Measurements from ENCODE around the gene KIF26B.

KIF26B gene

DNA sequence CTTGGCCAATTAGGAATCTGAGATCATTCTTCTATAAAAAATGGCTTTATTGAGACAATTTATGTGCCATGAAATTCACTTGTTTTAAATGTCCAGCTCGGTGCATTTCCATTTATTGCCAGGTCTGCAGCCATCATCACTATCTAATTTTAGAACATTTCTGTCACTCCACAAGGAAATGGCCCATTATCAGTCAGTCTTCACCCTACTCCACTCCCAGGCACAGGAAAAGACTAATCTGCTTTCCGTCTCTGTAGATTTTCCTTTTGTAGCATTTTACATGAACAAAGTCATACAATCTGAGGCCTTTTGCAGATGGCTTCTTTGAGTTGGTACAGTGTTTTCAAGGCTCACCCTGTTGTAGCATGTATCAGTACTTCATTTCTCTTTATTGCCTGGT, 27.2 kb downstream of the KIF26B start:
- no peak for ATAC-seq (replicated peaks; ENCODE audit: extremely low read depth, poor library complexity, severe bottlenecking)
- H3K27ac Mint-ChIP-seq (ENCODE audit: low read depth), result no peak overlapping the region
- H3K27me3 Mint-ChIP-seq, result peaks cover 28% of the 10 kb centered on the region
- H3K9me3 Mint-ChIP-seq, result no peaks in the 10 kb centered on the region
- H3K36me3 Mint-ChIP-seq (ENCODE audit: insufficient read depth), result no peaks in the 10 kb centered on the region
- H3K4me1 Mint-ChIP-seq, result no peaks in the 10 kb centered on the region
- no peak overlapping the region for H3K4me3 Mint-ChIP-seq
- no peak for DNase-seq (ENCODE audit: low spot score in 2 of 2)

GRCh38 chr1:245183429-245183828, 28.6 kb downstream of the KIF26B start:
- no peaks in the 10 kb centered on the region for H3K36me3 Mint-ChIP-seq (ENCODE audit: insufficient read depth)
- ATAC-seq (replicated peaks; ENCODE audit: extremely low read depth, poor library complexity, severe bottlenecking) (no peak), DNase-seq (ENCODE audit: low spot score in 2 of 2) (no peak)
- no peak overlapping the region for H3K4me3 Mint-ChIP-seq
- H3K9me3 Mint-ChIP-seq, result no peaks in the 10 kb centered on the region
- H3K4me1 Mint-ChIP-seq, result no peaks in the 10 kb centered on the region
- H3K27me3 Mint-ChIP-seq, result peaks cover 40% of the 10 kb centered on the region
- H3K27ac Mint-ChIP-seq (ENCODE audit: low read depth), result no peak overlapping the region

DNA sequence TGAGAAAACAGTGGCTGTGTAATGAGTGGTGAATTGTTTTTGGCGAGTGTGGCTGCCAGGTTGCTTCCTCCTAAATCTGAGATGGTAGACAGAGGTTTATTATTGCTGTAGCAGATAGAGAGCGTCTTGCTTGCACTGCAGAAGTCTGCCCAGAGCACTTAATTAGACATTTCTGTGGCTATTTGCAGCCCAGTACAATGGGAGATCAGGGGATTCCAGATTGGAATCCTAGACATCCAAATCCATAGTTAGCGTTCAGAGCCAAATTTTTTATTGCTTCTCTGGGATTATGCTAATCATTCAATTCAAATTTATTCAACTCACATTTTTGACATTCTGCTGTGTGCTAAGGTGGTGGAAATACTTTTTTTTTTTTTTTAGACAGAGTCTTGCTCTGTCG, 30.0 kb downstream of the KIF26B start:
- H3K4me3 Mint-ChIP-seq, result no peak overlapping the region
- H3K27me3 Mint-ChIP-seq, result peaks cover 46% of the 10 kb centered on the region
- H3K9me3 Mint-ChIP-seq, result no peaks in the 10 kb centered on the region
- no peaks in the 10 kb centered on the region for H3K4me1 Mint-ChIP-seq
- no peak overlapping the region for H3K27ac Mint-ChIP-seq (ENCODE audit: low read depth)
- H3K36me3 Mint-ChIP-seq (ENCODE audit: insufficient read depth), result no peaks in the 10 kb centered on the region
- ATAC-seq (replicated peaks; ENCODE audit: extremely low read depth, poor library complexity, severe bottlenecking), result no peak
- DNase-seq (ENCODE audit: low spot score in 2 of 2), result no peak

GRCh38 chr1:245188403-245188802, 33.6 kb downstream of the KIF26B start:
- no peaks in the 10 kb centered on the region for H3K36me3 Mint-ChIP-seq (ENCODE audit: insufficient read depth)
- no peak for DNase-seq (ENCODE audit: low spot score in 2 of 2)
- no peak overlapping the region for H3K27ac Mint-ChIP-seq (ENCODE audit: low read depth)
- no peaks in the 10 kb centered on the region for H3K4me1 Mint-ChIP-seq
- H3K4me3 Mint-ChIP-seq, result no peak overlapping the region
- ATAC-seq (replicated peaks; ENCODE audit: extremely low read depth, poor library complexity, severe bottlenecking), result no peak
- H3K9me3 Mint-ChIP-seq, result no peaks in the 10 kb centered on the region
- peaks cover 30% of the 10 kb centered on the region for H3K27me3 Mint-ChIP-seq

DNA sequence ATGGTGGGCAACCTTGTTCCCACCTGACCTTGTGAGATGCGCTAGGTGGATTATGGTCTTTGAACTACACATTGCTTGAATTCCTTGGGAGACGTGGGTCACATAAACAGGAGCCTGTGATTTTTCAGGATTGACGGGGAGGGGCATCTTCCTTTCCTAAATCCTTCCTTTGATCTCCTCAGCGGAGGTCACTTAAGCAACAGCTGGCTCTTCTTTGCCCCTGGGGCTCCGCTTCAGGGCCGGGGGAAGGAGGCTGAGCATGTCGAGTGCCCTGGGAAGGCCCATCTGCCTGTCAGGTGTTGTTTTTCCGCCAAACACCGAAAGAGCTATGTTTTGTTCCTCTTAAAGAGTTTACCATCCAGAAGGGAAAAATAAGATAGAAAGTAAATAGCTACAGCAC, 40.6 kb downstream of the KIF26B start:
- Mint-ChIP-seq H3K9me3 (no peaks in the 10 kb centered on the region), H3K27me3 (peaks cover 48% of the 10 kb centered on the region), H3K4me3 (no peak overlapping the region), H3K27ac (ENCODE audit: low read depth) (no peak overlapping the region), H3K4me1 (no peaks in the 10 kb centered on the region), H3K36me3 (ENCODE audit: insufficient read depth) (no peaks in the 10 kb centered on the region)
- no peak for DNase-seq (ENCODE audit: low spot score in 2 of 2)
- no peak for ATAC-seq (replicated peaks; ENCODE audit: extremely low read depth, poor library complexity, severe bottlenecking)

DNA sequence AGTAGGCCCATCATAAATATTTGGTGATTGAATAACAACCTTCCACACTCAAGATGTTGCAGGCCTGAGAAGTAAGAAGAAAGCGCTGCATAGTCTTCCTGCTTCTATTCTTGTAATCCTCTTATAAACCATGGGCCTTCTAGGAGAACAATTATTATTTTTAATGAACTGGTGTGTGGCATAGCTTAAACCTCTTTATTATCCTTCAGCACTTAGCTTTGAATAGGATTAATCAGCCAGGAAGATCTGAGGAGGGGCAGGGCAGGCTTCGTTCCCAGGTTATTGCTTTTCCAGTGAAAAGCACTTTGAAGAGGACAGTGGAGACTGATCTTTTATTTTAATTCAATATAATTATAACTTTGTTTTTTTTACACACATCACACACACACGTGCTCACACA, 42.3 kb downstream of the KIF26B start:
- no peaks in the 10 kb centered on the region for H3K4me1 Mint-ChIP-seq
- H3K27ac Mint-ChIP-seq (ENCODE audit: low read depth), result no peak overlapping the region
- no peak for ATAC-seq (replicated peaks; ENCODE audit: extremely low read depth, poor library complexity, severe bottlenecking)
- H3K27me3 Mint-ChIP-seq, result peaks cover 59% of the 10 kb centered on the region
- no peaks in the 10 kb centered on the region for H3K36me3 Mint-ChIP-seq (ENCODE audit: insufficient read depth)
- no peak overlapping the region for H3K4me3 Mint-ChIP-seq
- H3K9me3 Mint-ChIP-seq, result no peaks in the 10 kb centered on the region
- DNase-seq (ENCODE audit: low spot score in 2 of 2), result no peak

- no peak overlapping the region for H3K27ac Mint-ChIP-seq (ENCODE audit: low read depth)
- H3K36me3 Mint-ChIP-seq (ENCODE audit: insufficient read depth), result no peaks in the 10 kb centered on the region
- no peaks in the 10 kb centered on the region for H3K9me3 Mint-ChIP-seq
- H3K4me1 Mint-ChIP-seq, result no peaks in the 10 kb centered on the region
- DNase-seq (ENCODE audit: low spot score in 2 of 2), result no peak
- ATAC-seq (replicated peaks; ENCODE audit: extremely low read depth, poor library complexity, severe bottlenecking), result no peak
- peaks cover 59% of the 10 kb centered on the region for H3K27me3 Mint-ChIP-seq
- H3K4me3 Mint-ChIP-seq, result no peak overlapping the region
Measured at GRCh38 chr1:245197911-245198379, 43.2 kb downstream of the KIF26B start.

- Mint-ChIP-seq H3K27ac (ENCODE audit: low read depth) (no peak overlapping the region), H3K27me3 (peaks cover 59% of the 10 kb centered on the region), H3K4me1 (no peaks in the 10 kb centered on the region)
Measured at GRCh38 chr1:245198748-245199516, 44.1 kb downstream of the KIF26B start.

GRCh38 chr1:245200146-245200545, 45.4 kb downstream of the KIF26B start:
- no peaks in the 10 kb centered on the region for H3K36me3 Mint-ChIP-seq (ENCODE audit: insufficient read depth)
- no peak overlapping the region for H3K4me3 Mint-ChIP-seq
- no peaks in the 10 kb centered on the region for H3K9me3 Mint-ChIP-seq
- DNase-seq (ENCODE audit: low spot score in 2 of 2) (no peak), ATAC-seq (replicated peaks; ENCODE audit: extremely low read depth, poor library complexity, severe bottlenecking) (no peak)
- H3K27ac Mint-ChIP-seq (ENCODE audit: low read depth), result no peak overlapping the region
- peaks cover 53% of the 10 kb centered on the region for H3K27me3 Mint-ChIP-seq
- H3K4me1 Mint-ChIP-seq, result no peaks in the 10 kb centered on the region

More at GRCh38 chr1:245198748-245199516, 44.1 kb downstream of the KIF26B start:
- Mint-ChIP-seq H3K4me3 (no peak overlapping the region), H3K36me3 (ENCODE audit: insufficient read depth) (no peaks in the 10 kb centered on the region), H3K9me3 (no peaks in the 10 kb centered on the region)
- DNase-seq (ENCODE audit: low spot score in 2 of 2) (no peak), ATAC-seq (replicated peaks; ENCODE audit: extremely low read depth, poor library complexity, severe bottlenecking) (no peak)

DNA sequence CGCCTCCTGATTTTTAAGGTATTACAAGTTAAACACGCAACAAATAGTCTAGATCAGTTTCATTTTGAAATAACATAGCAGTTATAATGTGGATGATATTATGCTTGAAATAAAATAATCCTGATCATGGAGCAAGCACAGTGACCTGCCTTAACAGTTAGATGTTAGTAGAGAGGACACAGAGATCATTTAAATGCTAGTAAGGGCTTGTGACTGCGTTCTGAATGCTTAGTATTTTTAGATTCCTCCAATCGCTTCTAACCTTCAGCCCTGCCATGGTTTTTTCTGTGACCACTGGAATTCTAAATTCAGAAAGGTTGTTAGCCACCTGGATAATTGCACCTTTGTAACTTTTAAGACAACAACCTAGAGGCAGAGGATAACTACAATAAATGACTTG, 46.4 kb downstream of the KIF26B start:
- Mint-ChIP-seq H3K27me3 (peaks cover 43% of the 10 kb centered on the region), H3K4me3 (no peak overlapping the region), H3K27ac (ENCODE audit: low read depth) (no peak overlapping the region), H3K9me3 (peaks cover 1% of the 10 kb centered on the region), H3K4me1 (no peaks in the 10 kb centered on the region), H3K36me3 (ENCODE audit: insufficient read depth) (no peaks in the 10 kb centered on the region)
- no peak for DNase-seq (ENCODE audit: low spot score in 2 of 2)
- no peak for ATAC-seq (replicated peaks; ENCODE audit: extremely low read depth, poor library complexity, severe bottlenecking)

GRCh38 chr1:245201827-245202226, 47.0 kb downstream of the KIF26B start:
- H3K36me3 Mint-ChIP-seq (ENCODE audit: insufficient read depth), result no peaks in the 10 kb centered on the region
- no peaks in the 10 kb centered on the region for H3K4me1 Mint-ChIP-seq
- DNase-seq (ENCODE audit: low spot score in 2 of 2) (no peak), ATAC-seq (replicated peaks; ENCODE audit: extremely low read depth, poor library complexity, severe bottlenecking) (no peak)
- H3K27ac Mint-ChIP-seq (ENCODE audit: low read depth), result no peak overlapping the region
- peaks cover 37% of the 10 kb centered on the region for H3K27me3 Mint-ChIP-seq
- peaks cover 8% of the 10 kb centered on the region for H3K9me3 Mint-ChIP-seq
- H3K4me3 Mint-ChIP-seq, result no peak overlapping the region

DNA sequence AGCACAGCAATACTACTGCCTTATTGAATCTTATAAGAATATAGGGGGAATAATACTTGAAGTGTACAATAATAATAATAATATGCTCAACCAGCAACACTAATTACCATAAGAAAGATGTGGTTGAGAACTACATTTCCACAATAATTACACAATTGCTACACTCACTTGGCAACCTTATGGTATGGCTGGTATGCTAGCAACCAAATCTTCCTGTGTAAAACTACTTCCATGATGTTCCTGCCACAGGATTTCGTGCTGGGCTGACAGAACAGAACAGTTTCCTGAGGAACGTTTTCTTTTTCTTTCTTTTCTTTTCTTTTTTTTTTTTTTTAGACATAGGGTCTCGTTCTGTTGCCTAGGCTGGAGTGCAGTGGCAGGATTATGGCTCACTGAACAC, 50.6 kb downstream of the KIF26B start:
- H3K9me3 Mint-ChIP-seq, result peaks cover 12% of the 10 kb centered on the region

GRCh38 chr1:245205864-245206263, 51.1 kb downstream of the KIF26B start:
- Mint-ChIP-seq H3K27me3 (peaks cover 6% of the 10 kb centered on the region), H3K4me3 (no peak overlapping the region), H3K9me3 (peaks cover 12% of the 10 kb centered on the region), H3K27ac (ENCODE audit: low read depth) (no peak overlapping the region), H3K36me3 (ENCODE audit: insufficient read depth) (no peaks in the 10 kb centered on the region), H3K4me1 (no peaks in the 10 kb centered on the region)
- ATAC-seq (replicated peaks; ENCODE audit: extremely low read depth, poor library complexity, severe bottlenecking) (no peak), DNase-seq (ENCODE audit: low spot score in 2 of 2) (no peak)

More for the DNA sequence above, 50.6 kb downstream of the KIF26B start:
- ATAC-seq (replicated peaks; ENCODE audit: extremely low read depth, poor library complexity, severe bottlenecking), result no peak
- Mint-ChIP-seq H3K4me3 (no peak overlapping the region), H3K27me3 (peaks cover 11% of the 10 kb centered on the region), H3K27ac (ENCODE audit: low read depth) (no peak overlapping the region), H3K4me1 (no peaks in the 10 kb centered on the region), H3K36me3 (ENCODE audit: insufficient read depth) (no peaks in the 10 kb centered on the region)
- no peak for DNase-seq (ENCODE audit: low spot score in 2 of 2)
